Cardiac fibroblast (primary cell): ENCODE measurements around the gene C20orf141.

Source experiments
- DNase-seq, 2 donors: peaks; one replicate each; pipeline versions ENCODE4 v3.0.0 to v3.0.0-alpha.2; 2010; ENCODE audit warnings: low read depth in 2 of 2
- H3K4me3 ChIP-seq, 2 donors: replicated peaks in 1 of 2; 1 replicate in 1 of 2; 2 replicates in 1 of 2; pipeline ENCODE4 v1.5.1; 2011; ENCODE audit warnings: low read depth in 2 of 2, low read length in 2 of 2, mild to moderate bottlenecking in 2 of 2, moderate library complexity in 1 of 2
- CTCF ChIP-seq: IDR thresholded peaks from one replicate; pipeline ENCODE4 v1.5.1; 2011; ENCODE audit warnings: low read depth, mild to moderate bottlenecking, low read length, inconsistent platforms

The C20orf141 gene

GRCh38 chr20:2815242-2815900 lies 584 bp downstream of the C20orf141 start:
- TF ChIP-seq CTCF, result no peak
- no peak for DNase-seq
- no peak overlapping the region for H3K4me3 ChIP-seq

- no peak for DNase-seq
- TF ChIP-seq CTCF, result no peak
- H3K4me3 ChIP-seq, result no peak within 1 kb of the TSS
Measured at GRCh38 chr20:2816030-2816582, 1.3 kb downstream of the C20orf141 start, which contains the start of gene TMEM239. TMEM239 (plus strand) TSS chr20:2816364; CDS start chr20:2816555, 191 bp downstream.

- no peak for TF ChIP-seq CTCF
- no peak for DNase-seq
- no peak overlapping the region for H3K4me3 ChIP-seq
Measured at GRCh38 chr20:2816583-2817340, 2.0 kb downstream of the C20orf141 start.

- no peak for DNase-seq
- no peak overlapping the region for H3K4me3 ChIP-seq
- TF ChIP-seq CTCF, result no peak
Measured at GRCh38 chr20:2817341-2817726, 2.5 kb downstream of the C20orf141 start.

GRCh38 chr20:2817891-2818595 lies 3.3 kb downstream of the C20orf141 start:
- DNase-seq, result no peak
- TF ChIP-seq CTCF, result no peak
- H3K4me3 ChIP-seq, result no peak overlapping the region

- TF ChIP-seq CTCF, result no peak
- H3K4me3 ChIP-seq, result peak overlapping the region in 1 of 2 donors; percentile 8
- DNase-seq, result peak; percentile 27 to 91
Measured at GRCh38 chr20:2820084-2820895, 5.5 kb downstream of the C20orf141 start.
